CD4-positive, alpha-beta T cell (primary cell): ENCODE data around the gene TCF7L2. TPM values are rescaled to one million over a fixed set of nuclear protein-coding genes. Genes with fewer than 3 reads are reported as not detected.

ENCODE experiments used
- ATAC-seq: fragments of 200-7000 bp; cut with Tn5 transposase; one replicate; pipeline ENCODE4 v1.10.0; 2022; ENCODE audit warnings: mild to moderate bottlenecking; ENCODE audit not compliant: poor library complexity
- CTCF ChIA-PET: fragments of 350-600 bp; sonication (Branson Sonifier 250); formaldehyde crosslinking; loops from one replicate; lab custom pipeline; 2021; ENCODE audit warnings: antibody characterized with exemption, inconsistent platforms; lab: Charles Lee
- POLR2A ChIA-PET: fragments of 350-600 bp; sonication (Branson Sonifier 250); formaldehyde crosslinking; loops from one replicate; lab custom pipeline; 2021; ENCODE audit warnings: antibody characterized with exemption, inconsistent platforms; lab: Charles Lee
- DNase-seq, 14 experiments: peaks; one replicate each; pipeline ENCODE4 v3.0.0-alpha.2; 2013 to 2020; ENCODE audit warnings: mixed read lengths in 2 of 14
- H3K27ac ChIP-seq, 2 donors: one replicate each; pipeline versions ENCODE4 v1.5.1 to v1.7.0; 2013; ENCODE audit warnings: low read length in 2 of 2, low read depth in 1 of 2, mild to moderate bottlenecking in 1 of 2
- H3K27me3 ChIP-seq, 2 experiments: 1 replicate in 1 of 2; 2 replicates in 1 of 2; pipeline versions ENCODE4 v1.6.1 to v1.7.0; 2013; ENCODE audit warnings: low read length in 2 of 2, control low read depth in 1 of 2, mild to moderate bottlenecking in 1 of 2, moderate library complexity in 1 of 2; ENCODE audit not compliant: insufficient read depth in 2 of 2, control insufficient read depth in 1 of 2
- H3K36me3 ChIP-seq: one replicate; pipeline ENCODE4 v1.6.1; 2013; ENCODE audit warnings: low read length, control low read depth; ENCODE audit not compliant: insufficient read depth
- H3K4me1 ChIP-seq: one replicate; pipeline ENCODE4 v1.6.1; 2013; ENCODE audit warnings: low read length, control low read depth; ENCODE audit not compliant: insufficient read depth
- H3K4me3 ChIP-seq: one replicate; pipeline ENCODE4 v1.5.1; 2013; ENCODE audit warnings: mild to moderate bottlenecking, low read length, moderate library complexity
- H3K9me3 ChIP-seq, 2 experiments: 1 replicate in 1 of 2; 2 replicates in 1 of 2; pipeline versions ENCODE4 v1.6.1 to v1.7.0; 2013; ENCODE audit warnings: low read length in 2 of 2, mild to moderate bottlenecking in 2 of 2, control low read depth in 1 of 2, moderate library complexity in 1 of 2; ENCODE audit not compliant: control insufficient read depth in 1 of 2, insufficient read depth in 1 of 2
- H3K27ac Mint-ChIP-seq: one replicate; pipeline ENCODE4 v1.8.0; 2020; ENCODE audit warnings: mixed read lengths
- H3K27me3 Mint-ChIP-seq: one replicate; pipeline ENCODE4 v1.8.0; 2021; ENCODE audit warnings: mixed read lengths
- H3K36me3 Mint-ChIP-seq: one replicate; pipeline ENCODE4 v1.8.0; 2021; ENCODE audit warnings: low read depth, mixed read lengths
- H3K4me1 Mint-ChIP-seq: one replicate; pipeline ENCODE4 v1.8.0; 2021; ENCODE audit warnings: low read depth, mixed read lengths
- H3K4me3 Mint-ChIP-seq: one replicate; pipeline ENCODE4 v1.8.0; 2020; ENCODE audit warnings: mild to moderate bottlenecking, mixed read lengths
- H3K9me3 Mint-ChIP-seq: one replicate; pipeline ENCODE4 v1.8.0; 2020; ENCODE audit warnings: mixed read lengths
- intact Hi-C, 2 experiments: fragments of 100-400 bp; cut with DNase I in 1 of 2; cut with micrococcal nuclease in 1 of 2; formaldehyde crosslinking; loops; one replicate each; pipeline versions ENCODE4 v1.15.1 to v1.9.0; 2023 to 2025; cut with DNase I, micrococcal nuclease
- total RNA-seq, 174 experiments: library from RNA in 2 of 174; stranded (reverse) in 2 of 174; gene quantifications; one replicate each; pipeline ENCODE4 v1.2.3 and lab custom pipeline; 2021 to 2026
- TF ChIP-seq, protein P1 (sequence below): fragments of 200-600 bp; IDR thresholded peaks from one replicate; pipeline ENCODE4 v1.8.0; 2022; ENCODE audit warnings: antibody characterized with exemption, mild to moderate bottlenecking

TCF7L2 gene
- total RNA-seq, 2 experiments from 2014 or later = 4.2 to 4.4 TPM

DNA sequence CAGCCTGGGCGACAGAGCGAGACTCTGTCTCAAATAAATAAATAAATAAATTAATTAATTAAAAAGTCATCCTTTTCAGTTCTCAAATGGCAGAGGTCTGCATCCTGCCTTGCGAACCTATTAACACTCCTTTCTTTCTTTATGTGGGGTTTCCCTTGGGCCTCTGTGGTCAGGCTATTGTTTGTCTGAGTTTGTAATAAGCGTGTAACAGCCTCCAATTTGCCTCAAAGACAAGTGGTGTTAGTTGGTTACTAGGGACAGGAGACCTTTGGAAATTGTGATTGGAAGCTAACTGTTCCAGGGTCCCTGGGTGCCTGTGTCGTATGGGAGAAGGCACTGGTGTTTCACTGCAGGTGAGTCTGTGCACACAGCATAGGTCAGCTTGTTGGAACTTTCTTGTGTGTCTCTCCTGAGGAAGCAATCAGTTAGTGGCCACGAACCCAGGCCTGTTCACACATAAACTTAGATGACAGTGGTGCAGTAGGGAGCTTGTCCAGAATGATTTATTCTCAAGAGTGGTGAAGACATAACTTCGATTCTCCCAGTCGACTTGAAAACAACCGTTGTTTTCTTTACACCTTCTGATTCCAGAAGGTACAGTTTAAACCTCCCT lies 33.5 kb downstream of the TCF7L2 start:
- DNase-seq (no peak), ATAC-seq (no peak)
- peaks cover 6% of the 10 kb centered on the region for H3K4me1 ChIP-seq
- no peaks in the 10 kb centered on the region for H3K9me3 ChIP-seq
- Mint-ChIP-seq H3K9me3 (no peaks in the 10 kb centered on the region), H3K27ac (no peak overlapping the region), H3K4me1 (peaks cover 31% of the 10 kb centered on the region), H3K36me3 (no peaks in the 10 kb centered on the region), H3K27me3 (peaks cover 71% of the 10 kb centered on the region), H3K4me3 (no peak overlapping the region)
- TF ChIP-seq, protein P1, sequence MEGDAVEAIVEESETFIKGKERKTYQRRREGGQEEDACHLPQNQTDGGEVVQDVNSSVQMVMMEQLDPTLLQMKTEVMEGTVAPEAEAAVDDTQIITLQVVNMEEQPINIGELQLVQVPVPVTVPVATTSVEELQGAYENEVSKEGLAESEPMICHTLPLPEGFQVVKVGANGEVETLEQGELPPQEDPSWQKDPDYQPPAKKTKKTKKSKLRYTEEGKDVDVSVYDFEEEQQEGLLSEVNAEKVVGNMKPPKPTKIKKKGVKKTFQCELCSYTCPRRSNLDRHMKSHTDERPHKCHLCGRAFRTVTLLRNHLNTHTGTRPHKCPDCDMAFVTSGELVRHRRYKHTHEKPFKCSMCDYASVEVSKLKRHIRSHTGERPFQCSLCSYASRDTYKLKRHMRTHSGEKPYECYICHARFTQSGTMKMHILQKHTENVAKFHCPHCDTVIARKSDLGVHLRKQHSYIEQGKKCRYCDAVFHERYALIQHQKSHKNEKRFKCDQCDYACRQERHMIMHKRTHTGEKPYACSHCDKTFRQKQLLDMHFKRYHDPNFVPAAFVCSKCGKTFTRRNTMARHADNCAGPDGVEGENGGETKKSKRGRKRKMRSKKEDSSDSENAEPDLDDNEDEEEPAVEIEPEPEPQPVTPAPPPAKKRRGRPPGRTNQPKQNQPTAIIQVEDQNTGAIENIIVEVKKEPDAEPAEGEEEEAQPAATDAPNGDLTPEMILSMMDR = no peak
- intact Hi-C loops = no loop called here
- no peaks in the 10 kb centered on the region for H3K36me3 ChIP-seq
- ChIA-PET CTCF (no interaction called here), POLR2A (no interaction called here)
- no peak overlapping the region for H3K27ac ChIP-seq
- H3K27me3 ChIP-seq = peaks cover 10 to 50% of the 10 kb centered on the region in 2 experiments
- no peak overlapping the region for H3K4me3 ChIP-seq

DNA sequence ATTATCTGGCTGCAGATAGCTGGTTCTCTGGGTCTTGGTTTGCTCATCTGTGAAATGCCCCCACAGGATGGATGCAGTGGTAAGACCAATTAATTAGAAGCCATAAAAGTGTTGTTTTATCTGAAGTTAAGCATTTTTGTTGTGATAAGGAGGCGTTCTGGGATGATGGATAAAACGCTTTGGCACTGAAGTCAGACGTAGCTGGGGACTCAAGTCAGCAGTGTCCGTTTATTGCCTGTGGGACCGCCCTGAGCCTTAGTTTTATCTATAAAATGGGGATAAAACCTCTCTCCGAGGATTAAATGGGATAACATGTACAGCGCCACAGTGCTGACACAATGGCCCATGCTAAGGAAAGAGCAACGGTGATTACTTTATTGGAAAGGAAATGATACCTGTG lies 34.7 kb downstream of the TCF7L2 start:
- TF ChIP-seq, protein P1 = no peak
- no peaks in the 10 kb centered on the region for H3K9me3 ChIP-seq
- intact Hi-C loops = loop anchor here in 1 of 2 experiments (1.0 kb wide), 1 partner anchor 26 kb away; no protein-coding TSS in a partner anchor
- H3K4me3 Mint-ChIP-seq = no peak overlapping the region
- H3K27me3 ChIP-seq = peaks cover 10 to 45% of the 10 kb centered on the region in 2 experiments
- no peak for DNase-seq
- CTCF ChIA-PET = no interaction called here
- H3K36me3 ChIP-seq = no peaks in the 10 kb centered on the region
- POLR2A ChIA-PET = no interaction called here
- peaks cover 6% of the 10 kb centered on the region for H3K4me1 ChIP-seq
- H3K9me3 Mint-ChIP-seq = no peaks in the 10 kb centered on the region
- no peak overlapping the region for H3K4me3 ChIP-seq
- H3K27ac ChIP-seq = no peak overlapping the region
- no peak for ATAC-seq
- H3K27ac Mint-ChIP-seq = no peak overlapping the region
- peaks cover 31% of the 10 kb centered on the region for H3K4me1 Mint-ChIP-seq
- peaks cover 74% of the 10 kb centered on the region for H3K27me3 Mint-ChIP-seq
- no peaks in the 10 kb centered on the region for H3K36me3 Mint-ChIP-seq

DNA sequence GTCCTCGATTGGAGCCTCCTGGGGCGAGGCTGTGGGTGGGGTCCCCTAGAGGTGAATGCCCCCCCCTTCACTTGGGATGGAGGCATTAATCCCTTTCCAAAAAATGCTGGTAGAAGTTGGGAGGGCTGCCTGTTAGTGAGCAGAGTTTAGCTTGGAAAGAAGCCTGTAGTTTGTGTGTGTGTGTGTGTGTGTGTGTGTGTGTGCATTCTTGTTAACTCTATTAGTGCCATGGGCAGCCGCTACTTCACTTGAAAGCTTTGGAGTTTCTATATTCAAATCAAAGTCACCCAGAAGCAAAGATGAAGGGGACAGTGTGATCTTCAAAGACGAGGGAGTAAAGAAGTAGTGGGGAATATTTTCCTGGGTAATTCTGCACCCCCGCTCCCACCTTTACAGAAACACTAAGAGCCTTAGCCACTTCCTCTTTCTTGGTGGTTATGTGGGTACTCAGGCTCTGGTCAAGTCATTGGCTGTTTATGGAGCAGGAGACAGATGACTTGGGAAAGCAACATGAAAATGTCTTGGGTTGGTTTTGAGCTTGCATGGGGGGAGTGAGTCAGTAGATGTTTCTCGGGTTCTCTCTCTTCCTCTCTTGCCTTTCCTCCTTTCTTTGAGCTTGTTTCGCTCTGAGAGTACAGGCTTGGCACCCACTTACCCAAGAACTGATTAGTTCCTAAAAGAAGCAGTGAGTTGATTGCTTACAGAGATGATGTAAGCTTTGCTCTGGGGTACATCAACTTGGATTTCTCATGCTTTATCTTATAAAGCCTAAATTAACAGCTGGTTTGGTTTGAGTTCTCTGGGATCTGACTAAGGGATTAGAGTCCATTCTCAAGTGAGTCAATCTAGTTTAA lies 35.9 kb downstream of the TCF7L2 start:
- H3K4me3 ChIP-seq = no peak overlapping the region
- DNase-seq (peak in 3 of 14 experiments; percentile 4 to 40 (median 39)), ATAC-seq (no peak)
- H3K27ac ChIP-seq = no peak overlapping the region
- CTCF ChIA-PET = no interaction called here
- peaks cover 68% of the 10 kb centered on the region for H3K27me3 Mint-ChIP-seq
- H3K9me3 Mint-ChIP-seq = no peaks in the 10 kb centered on the region
- POLR2A ChIA-PET = no interaction called here
- no peaks in the 10 kb centered on the region for H3K36me3 ChIP-seq
- H3K27ac Mint-ChIP-seq = no peak overlapping the region
- peaks cover 6% of the 10 kb centered on the region for H3K4me1 ChIP-seq
- TF ChIP-seq, protein P1 = no peak
- no peaks in the 10 kb centered on the region for H3K36me3 Mint-ChIP-seq
- no peak overlapping the region for H3K4me3 Mint-ChIP-seq
- intact Hi-C loops = loop anchor here in 1 of 2 experiments (1.0 kb wide), 1 partner anchor 24 kb away; no protein-coding TSS in a partner anchor
- H3K4me1 Mint-ChIP-seq = peaks cover 31% of the 10 kb centered on the region
- peaks cover 6 to 48% of the 10 kb centered on the region in 2 experiments for H3K27me3 ChIP-seq
- no peaks in the 10 kb centered on the region for H3K9me3 ChIP-seq
